Midbrain (tissue), 1 donor: ENCODE measurements around the gene MYCT1.

Experiments
- DNase-seq: peaks from one replicate; lab custom pipeline; 2025; lab: John Stamatoyannopoulos, UW

MYCT1 gene

DNA sequence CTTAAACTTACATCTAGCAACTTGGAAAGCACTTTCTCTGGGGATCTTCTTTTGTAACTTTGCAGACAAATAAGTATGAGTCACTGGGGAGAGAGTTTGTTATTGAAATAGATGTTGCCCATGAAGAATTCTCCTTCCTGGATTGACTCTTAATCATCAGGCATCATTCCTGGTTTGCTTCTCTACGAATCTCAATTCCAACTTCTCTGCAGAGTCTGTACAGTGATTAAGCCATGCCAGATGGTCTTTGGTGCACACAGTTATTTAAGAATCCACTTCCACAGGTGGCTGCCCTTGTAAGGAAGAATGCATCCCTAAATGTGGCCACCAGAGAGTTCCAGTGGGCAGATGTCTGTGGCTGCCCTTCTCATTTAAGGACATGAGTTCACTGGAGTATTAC, 25.7 kb downstream of the MYCT1 start:
- no peak for DNase-seq

DNA sequence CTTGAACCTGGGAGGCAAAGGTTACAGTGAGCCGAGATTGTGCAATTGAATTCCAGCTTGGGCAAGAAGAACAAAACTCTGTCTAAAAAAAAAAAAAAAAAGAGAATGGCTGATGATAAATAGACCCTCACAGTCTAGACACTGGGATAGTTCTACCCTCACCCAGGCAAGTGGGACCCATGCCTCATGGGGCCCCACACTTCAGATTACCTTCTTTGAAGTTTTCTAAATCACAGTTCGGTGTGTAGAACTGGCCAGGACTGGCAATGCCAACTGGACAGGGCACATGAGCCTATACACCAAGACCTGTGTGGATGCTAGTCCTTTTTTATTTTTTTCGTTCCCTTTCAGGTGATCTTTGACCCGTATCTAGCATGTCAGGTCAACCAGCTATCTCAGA, 28.6 kb downstream of the MYCT1 start:
- DNase-seq: no peak

DNA sequence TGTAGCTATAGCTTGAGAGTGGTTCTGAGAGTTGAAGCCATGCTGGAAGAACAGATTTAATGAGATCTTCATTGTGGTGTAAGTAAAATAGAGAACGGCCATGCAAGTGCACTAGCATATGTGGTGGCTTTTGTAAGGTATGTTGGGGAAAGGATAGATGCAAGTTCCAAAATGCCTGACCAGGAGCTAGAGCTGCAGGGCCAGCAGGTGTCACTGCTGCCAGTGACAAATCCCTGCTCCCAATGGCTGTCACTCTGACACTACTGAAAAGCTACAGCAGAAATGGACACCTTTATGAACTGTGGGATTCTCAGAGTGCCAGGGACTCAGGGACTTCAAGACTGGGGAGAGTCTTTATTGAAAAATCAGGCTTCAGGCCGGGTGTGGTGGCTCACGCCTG, 29.8 kb downstream of the MYCT1 start:
- DNase-seq: no peak

DNA sequence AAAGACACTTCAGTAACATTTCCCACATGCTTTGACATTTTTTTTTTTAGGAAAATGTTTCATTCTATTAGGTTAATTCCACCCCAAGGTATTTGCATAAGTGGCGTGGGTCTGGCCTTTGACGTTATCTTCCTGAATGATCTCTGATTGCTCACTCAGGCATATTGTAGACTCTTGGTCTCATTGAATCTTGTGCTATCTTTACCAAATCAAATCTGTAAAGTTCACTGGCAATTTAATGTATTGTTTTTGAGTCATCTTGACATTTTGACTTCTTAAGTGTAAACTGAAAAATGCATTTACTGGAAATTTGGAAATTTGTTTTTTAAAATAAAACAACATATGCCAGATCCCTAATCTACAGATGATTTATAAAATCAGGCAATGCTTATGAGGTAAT, 36.9 kb downstream of the MYCT1 start:
- DNase-seq: no peak

DNA sequence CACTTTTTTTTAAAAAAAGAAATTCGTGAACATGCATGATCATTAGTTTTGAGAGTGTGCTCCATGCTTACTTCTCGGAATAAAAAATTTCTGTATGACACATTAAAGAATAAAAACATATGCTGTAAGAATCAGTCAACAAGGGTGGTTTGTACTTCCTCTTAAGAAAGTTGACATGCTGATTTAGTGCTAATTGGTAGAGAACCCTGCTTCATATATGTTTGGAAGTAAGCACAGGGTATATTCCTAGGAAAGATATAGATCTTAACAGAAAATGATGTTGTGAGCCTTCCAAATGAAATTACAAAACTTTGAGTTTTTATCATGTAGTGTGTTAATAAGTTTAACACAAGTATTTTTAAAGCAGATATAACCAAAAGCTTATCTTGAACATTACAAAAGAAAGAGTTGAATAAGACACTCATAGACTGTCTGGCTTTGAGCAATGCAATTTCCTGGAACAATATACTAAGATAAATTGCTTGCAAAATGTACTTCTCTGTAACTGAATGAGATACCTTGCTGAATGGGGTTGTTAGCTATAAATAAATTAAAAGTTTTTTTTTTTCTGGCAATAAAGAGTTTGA, 39.1 kb downstream of the MYCT1 start:
- DNase-seq: no peak

DNA sequence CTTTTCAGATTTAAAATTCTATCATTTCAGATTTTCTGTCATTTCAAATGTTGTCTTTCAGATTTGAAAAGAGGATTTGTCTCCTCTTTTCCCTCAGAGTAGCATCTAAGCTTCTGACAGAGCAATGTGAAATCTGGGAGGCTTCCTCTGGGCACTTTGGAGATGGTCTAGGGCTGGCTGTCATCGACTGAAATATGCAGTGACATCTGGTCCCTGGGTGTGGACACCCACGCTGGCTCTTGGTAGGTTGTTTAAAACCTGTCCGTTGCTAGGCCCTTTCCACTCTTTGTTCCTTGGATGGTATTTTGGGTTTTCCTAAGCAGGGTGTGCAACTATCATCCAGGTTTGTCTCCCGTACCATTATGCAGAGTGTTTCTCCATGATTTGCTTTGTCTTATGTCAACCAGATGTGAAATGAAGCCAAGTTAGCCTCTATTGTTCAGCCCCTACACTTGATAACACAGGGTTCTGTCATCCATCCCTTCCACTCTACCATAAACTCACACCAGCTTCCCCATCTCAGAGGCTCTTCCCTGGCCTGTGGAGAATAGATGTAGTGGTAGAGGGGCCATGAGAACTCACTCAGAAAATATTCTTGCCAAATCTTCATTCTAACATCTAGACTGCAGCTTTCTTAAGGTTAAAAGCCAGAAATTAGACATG, 47.9 kb downstream of the MYCT1 start:
- no peak for DNase-seq

DNA sequence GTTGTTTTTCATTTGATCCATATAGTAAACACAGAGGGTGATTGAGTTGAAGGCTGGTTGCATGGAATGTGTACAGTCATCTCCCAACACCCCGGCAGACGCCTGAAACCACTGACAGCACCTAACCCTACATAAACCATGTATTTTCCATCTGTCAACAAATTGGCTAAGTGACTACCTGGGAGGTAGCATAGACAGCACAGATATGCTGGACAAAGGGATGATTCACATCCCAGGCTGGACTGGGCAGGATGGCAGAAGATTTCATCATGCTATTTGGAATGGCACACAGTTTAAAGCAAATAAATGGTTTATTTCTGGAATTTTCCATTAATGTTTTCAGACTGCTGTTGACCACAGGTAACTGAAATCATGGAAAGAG, 48.5 kb downstream of the MYCT1 start:
- DNase-seq: no peak

DNA sequence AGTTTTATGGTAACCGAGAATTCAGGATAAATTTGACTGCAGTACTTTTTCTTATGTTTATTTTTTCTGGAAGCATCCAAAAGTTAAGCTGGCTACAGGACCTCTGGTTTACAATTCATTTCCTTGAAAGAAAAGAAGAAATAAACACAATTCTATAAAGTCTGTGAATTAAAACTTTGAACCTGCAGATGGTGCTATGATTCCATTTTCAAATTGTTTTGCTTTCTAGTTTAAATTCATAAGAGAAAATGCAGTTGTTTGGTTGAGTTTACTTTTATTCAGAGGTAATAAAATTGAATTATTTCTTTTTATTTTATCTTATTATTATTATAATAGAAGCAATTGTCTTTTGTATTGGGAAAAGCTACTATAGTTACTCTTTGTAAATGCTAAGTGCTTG, 51.1 kb downstream of the MYCT1 start:
- peak; percentile 24 for DNase-seq

DNA sequence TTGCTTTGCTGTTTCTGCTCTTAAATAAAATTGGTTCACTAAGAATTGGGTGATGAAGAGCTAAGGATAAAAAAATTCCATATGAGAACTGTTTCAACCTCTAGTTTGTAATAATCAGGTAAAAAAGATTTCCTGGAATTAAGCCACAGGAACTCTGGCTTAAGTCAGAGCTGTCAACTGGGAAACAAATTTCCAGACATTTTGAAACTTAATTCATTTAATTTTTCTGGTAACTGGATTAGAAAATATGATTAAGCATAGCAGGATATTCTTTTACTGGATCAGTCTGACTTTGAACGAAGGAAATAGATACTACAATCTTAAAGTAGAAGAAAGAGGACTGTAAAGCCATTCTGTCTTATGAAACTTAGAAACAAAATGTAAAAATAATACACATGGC, 51.6 kb downstream of the MYCT1 start:
- no peak for DNase-seq

DNA sequence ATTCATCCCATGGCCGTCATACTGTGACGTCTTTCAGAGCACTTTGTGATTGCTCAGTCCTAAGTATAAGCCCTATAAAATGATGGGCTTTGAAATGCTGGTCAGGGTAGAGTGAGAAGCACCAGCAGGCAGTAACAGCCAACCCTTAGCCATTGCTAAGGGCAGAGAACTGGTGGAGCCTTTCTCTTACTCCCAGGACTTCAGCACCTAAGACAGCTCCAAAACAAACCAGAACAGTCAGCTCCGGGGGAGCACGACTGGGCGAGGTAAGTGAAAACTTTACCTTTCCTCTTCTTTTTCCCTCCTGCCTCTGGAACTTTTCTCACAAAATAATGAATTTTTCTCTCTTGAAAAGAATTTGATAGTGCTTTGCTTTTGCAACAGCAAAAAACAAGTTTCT, 53.0 kb downstream of the MYCT1 start, which contains the start of gene VIP:
Gene VIP (plus strand): TSS at position 104 of the 400 bp plus-strand sequence. CDS start 1,381 bp downstream, outside the sequence.
- DNase-seq: no peak

DNA sequence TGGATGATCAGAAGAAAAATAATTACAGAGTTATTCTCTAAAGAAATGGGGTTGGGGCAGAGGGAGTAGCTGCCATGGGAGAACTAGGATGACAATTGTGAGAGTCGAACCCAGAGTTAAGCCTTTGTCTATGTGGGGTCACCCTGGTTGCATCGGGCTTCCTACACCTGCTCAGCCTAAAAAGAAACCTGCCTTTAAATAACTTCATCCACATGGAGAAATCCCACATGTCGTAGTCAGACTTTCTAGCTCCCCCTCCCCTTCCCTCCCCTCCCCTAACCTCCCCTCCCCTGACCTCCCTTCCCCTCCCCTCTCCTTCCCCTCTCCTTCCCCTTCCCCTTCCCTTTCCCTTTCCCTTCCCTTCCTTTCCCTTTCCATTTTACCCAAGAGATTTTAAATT, 67.6 kb downstream of the MYCT1 start:
- no peak for DNase-seq

DNA sequence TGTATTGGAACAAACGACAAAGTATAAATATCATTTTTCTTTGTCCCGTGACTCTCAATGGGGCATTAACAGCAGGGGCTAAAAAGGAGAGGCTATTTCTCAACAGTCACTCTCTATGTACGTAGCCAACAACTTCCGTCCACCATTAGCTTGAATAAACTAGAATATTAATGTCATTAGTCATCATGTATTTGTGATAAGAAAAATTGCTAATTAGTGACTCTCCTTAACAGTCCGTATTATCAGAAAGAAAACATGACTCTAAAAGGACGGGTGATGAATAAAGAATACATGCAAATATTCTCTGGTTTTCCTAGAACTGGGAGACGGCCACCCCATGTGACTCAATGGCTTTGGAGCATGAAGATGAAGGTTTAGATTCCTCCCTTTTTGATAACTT, 71.5 kb downstream of the MYCT1 start:
- no peak for DNase-seq

DNA sequence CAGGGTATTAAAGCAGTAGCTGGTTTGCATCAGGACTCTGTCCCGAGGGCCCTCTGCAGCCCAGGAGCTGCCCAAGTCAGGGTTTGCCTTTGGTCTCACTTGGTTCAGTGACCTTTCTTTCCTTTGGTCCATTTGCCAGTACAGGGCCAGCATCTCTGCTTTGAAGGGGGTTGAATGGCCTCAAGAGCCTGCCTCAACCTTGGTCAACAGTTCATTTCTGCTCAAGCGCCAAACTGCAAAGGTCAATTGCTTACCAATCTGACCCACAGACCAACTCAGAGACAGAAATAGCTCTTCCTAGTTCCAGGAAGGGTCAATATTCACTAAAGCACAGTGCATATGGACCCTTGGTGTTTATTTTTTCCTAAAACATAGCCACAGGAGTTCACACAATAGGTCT, 72.3 kb downstream of the MYCT1 start:
- no peak for DNase-seq

DNA sequence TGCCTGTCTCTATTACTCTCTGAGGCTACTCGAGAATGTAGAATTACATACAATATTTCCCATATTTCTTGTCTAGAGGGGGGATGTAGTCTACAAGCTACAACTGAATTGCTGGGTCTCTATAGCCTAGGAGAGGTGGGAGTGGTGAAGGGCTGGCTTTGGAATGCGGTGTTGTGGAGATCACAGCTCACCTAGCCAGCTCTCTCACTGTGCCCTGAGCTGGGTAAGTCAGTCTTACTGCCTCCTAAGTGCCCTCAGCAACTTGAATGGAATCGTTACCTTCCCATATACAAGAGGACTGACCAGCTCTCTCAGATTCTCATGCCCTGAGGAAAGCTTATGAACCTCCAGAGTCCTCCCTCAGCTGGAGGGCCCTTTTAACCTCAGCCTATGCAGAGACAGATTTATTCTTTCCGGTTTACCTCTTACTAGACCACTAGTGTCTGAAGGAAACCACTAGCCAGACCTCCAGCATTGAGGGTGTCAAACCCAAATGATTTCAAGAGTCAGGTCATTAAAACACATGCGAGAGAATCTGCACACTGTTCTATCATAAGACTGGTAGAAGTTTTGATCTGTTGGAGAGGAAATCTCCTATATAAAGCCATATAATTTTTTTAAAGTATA, 73.5 kb downstream of the MYCT1 start:
- DNase-seq: no peak
